GF-D8 (cell line): Measurements from ENCODE around the gene UBASH3A.
"Not testable (repeated sequence)": the region's sequence is repeated elsewhere in the genome, so short reads cannot be mapped to it uniquely, and the experiment has no call there.

Experiments used
- DNase-seq: peaks from one replicate; lab custom pipeline; 2025; lab: John Stamatoyannopoulos, UW

UBASH3A gene

GRCh38 chr21:42468491-42469131 lies 64.9 kb downstream of the UBASH3A start:
- DNase-seq = peak; percentile 21

GRCh38 chr21:42469272-42469671 lies 65.6 kb downstream of the UBASH3A start:
- DNase-seq = no peak

GRCh38 chr21:42469726-42470125 lies 66.0 kb downstream of the UBASH3A start:
- not testable (repeated sequence) for DNase-seq

GRCh38 chr21:42471206-42471605 lies 67.5 kb downstream of the UBASH3A start:
- no peak for DNase-seq

GRCh38 chr21:42471716-42472330 lies 68.1 kb downstream of the UBASH3A start:
- DNase-seq = no peak

GRCh38 chr21:42472521-42472920 lies 68.8 kb downstream of the UBASH3A start:
- DNase-seq = no peak

- DNase-seq = no peak
These were observed 69.9 kb downstream of the UBASH3A start for GRCh38 chr21:42473498-42474042.

GRCh38 chr21:42474043-42474831 lies 70.5 kb downstream of the UBASH3A start:
- no peak for DNase-seq

GRCh38 chr21:42475036-42475435 lies 71.3 kb downstream of the UBASH3A start:
- DNase-seq = no peak

GRCh38 chr21:42475526-42476387 lies 72.1 kb downstream of the UBASH3A start:
- no peak for DNase-seq

- no peak for DNase-seq
These were observed 73.0 kb downstream of the UBASH3A start for GRCh38 chr21:42476388-42477331.

GRCh38 chr21:42478504-42478903 lies 74.8 kb downstream of the UBASH3A start:
- no peak for DNase-seq

GRCh38 chr21:42479582-42479981 lies 75.9 kb downstream of the UBASH3A start:
- DNase-seq = no peak

- no peak for DNase-seq
These were observed 77.0 kb downstream of the UBASH3A start for GRCh38 chr21:42480736-42481135.

- no peak for DNase-seq
These were observed 77.5 kb downstream of the UBASH3A start for GRCh38 chr21:42481169-42481568.

GRCh38 chr21:42484966-42485365 lies 81.3 kb downstream of the UBASH3A start:
- no peak for DNase-seq

GRCh38 chr21:42486072-42486471 lies 82.4 kb downstream of the UBASH3A start:
- no peak for DNase-seq

GRCh38 chr21:42486531-42486930 lies 82.8 kb downstream of the UBASH3A start:
- DNase-seq = no peak

- no peak for DNase-seq
These were observed 85.4 kb downstream of the UBASH3A start for GRCh38 chr21:42489006-42489563.

GRCh38 chr21:42489991-42490390 lies 86.3 kb downstream of the UBASH3A start:
- no peak for DNase-seq
